WTC11 (cell line): ENCODE data around the gene TTC1. TPM values are rescaled to one million over a fixed set of nuclear protein-coding genes. Genes with fewer than 3 reads are reported as not detected.

Experiments used
- ATAC-seq: fragments of 200-7000 bp; cut with Tn5 transposase; 2 replicates; pipeline ENCODE4 v1.10.0; 2021; ENCODE audit warnings: mild to moderate bottlenecking, moderate library complexity
- CTCF ChIA-PET: fragments of 300-600 bp; sonication (Branson Sonifier 250); formaldehyde crosslinking; loops from one replicate; lab custom pipeline; 2021; ENCODE audit warnings: antibody characterized with exemption; lab: Charles Lee
- POLR2A ChIA-PET: fragments of 350-600 bp; sonication (Branson Sonifier 250); formaldehyde crosslinking; loops from one replicate; lab custom pipeline; 2021; ENCODE audit warnings: antibody characterized with exemption; lab: Charles Lee
- DNase-seq: peaks from one replicate; pipeline ENCODE4 v3.0.0; 2021; ENCODE audit warnings: low spot score
- H3K27ac Mint-ChIP-seq: 2 replicates; pipeline ENCODE4 v1.8.0; 2021; ENCODE audit warnings: mixed read lengths
- H3K27me3 Mint-ChIP-seq: 2 replicates; pipeline ENCODE4 v1.8.0; 2021; ENCODE audit warnings: low read depth, mild to moderate bottlenecking, moderate library complexity, mixed read lengths
- H3K36me3 Mint-ChIP-seq: 2 replicates; pipeline ENCODE4 v1.8.0; 2021; ENCODE audit warnings: mixed read lengths
- H3K4me1 Mint-ChIP-seq: 2 replicates; pipeline ENCODE4 v1.8.0; 2022; ENCODE audit warnings: mixed read lengths
- H3K4me3 Mint-ChIP-seq: 2 replicates; pipeline ENCODE4 v1.8.0; 2021; ENCODE audit warnings: mild to moderate bottlenecking, moderate library complexity, mixed read lengths
- H3K9me3 Mint-ChIP-seq: 2 replicates; pipeline ENCODE4 v1.8.0; 2021; ENCODE audit warnings: mixed read lengths
- ATF1 ChIP-seq: sonication (generic); formaldehyde crosslinking; IDR thresholded peaks from 2 replicates; pipeline ENCODE4 v1.8.1; 2023; ENCODE audit warnings: mild to moderate bottlenecking, moderate library complexity, missing genetic modification reagents
- ELF4 ChIP-seq: sonication (generic); formaldehyde crosslinking; IDR thresholded peaks from 2 replicates; pipeline ENCODE4 v1.8.1; 2022; ENCODE audit warnings: low read depth, mild to moderate bottlenecking, moderate library complexity, missing genetic modification reagents
- ESRRA ChIP-seq: sonication (generic); formaldehyde crosslinking; IDR thresholded peaks from 2 replicates; pipeline ENCODE4 v1.8.1; 2022; ENCODE audit warnings: mild to moderate bottlenecking, missing genetic modification reagents, borderline replicate concordance
- ETV6 ChIP-seq: sonication (generic); formaldehyde crosslinking; IDR thresholded peaks from 2 replicates; pipeline ENCODE4 v1.8.1; 2022; ENCODE audit warnings: mild to moderate bottlenecking, missing genetic modification reagents
- FOXK1 ChIP-seq: sonication (generic); formaldehyde crosslinking; IDR thresholded peaks from 2 replicates; pipeline ENCODE4 v1.8.0; 2022; ENCODE audit warnings: mild to moderate bottlenecking, moderate library complexity, missing genetic modification reagents
- KAT7 ChIP-seq: sonication (generic); formaldehyde crosslinking; IDR thresholded peaks from 2 replicates; pipeline ENCODE4 v1.8.1; 2023; ENCODE audit warnings: missing genetic modification reagents, mild to moderate bottlenecking, borderline replicate concordance
- MLX ChIP-seq: sonication (generic); formaldehyde crosslinking; IDR thresholded peaks from 2 replicates; pipeline ENCODE4 v1.8.1; 2023; ENCODE audit warnings: mild to moderate bottlenecking, missing genetic modification reagents, moderate library complexity
- NFE2L1 ChIP-seq: sonication (generic); formaldehyde crosslinking; IDR thresholded peaks from 2 replicates; pipeline ENCODE4 v1.8.1; 2023; ENCODE audit warnings: missing genetic modification reagents
- OVOL2 ChIP-seq: fragments of 250-450 bp; sonication (Bioruptor Pico); IDR thresholded peaks from 2 replicates; pipeline ENCODE4 v1.9.0; 2021; ENCODE audit warnings: mild to moderate bottlenecking, borderline replicate concordance
- PRDM15 ChIP-seq: sonication (generic); formaldehyde crosslinking; IDR thresholded peaks from 2 replicates; pipeline ENCODE4 v1.8.0; 2022; ENCODE audit warnings: missing genetic modification reagents
- TCF7 ChIP-seq: sonication (generic); formaldehyde crosslinking; IDR thresholded peaks from 2 replicates; pipeline ENCODE4 v1.8.0; 2022; ENCODE audit warnings: mild to moderate bottlenecking, low read depth, missing genetic modification reagents, moderate library complexity
- ZNF232 ChIP-seq: sonication (generic); formaldehyde crosslinking; IDR thresholded peaks from 2 replicates; pipeline ENCODE4 v1.8.0; 2022; ENCODE audit warnings: mild to moderate bottlenecking, missing genetic modification reagents
- ZNF263 ChIP-seq: sonication (generic); formaldehyde crosslinking; IDR thresholded peaks from 2 replicates; pipeline ENCODE4 v1.8.1; 2022; ENCODE audit warnings: low read depth, mild to moderate bottlenecking, moderate library complexity, missing genetic modification reagents
- ZNF512 ChIP-seq: sonication (generic); formaldehyde crosslinking; IDR thresholded peaks from 2 replicates; pipeline ENCODE4 v1.8.1; 2022; ENCODE audit warnings: missing genetic modification reagents, borderline replicate concordance
- total RNA-seq: library from RNA; stranded (reverse); gene quantifications from 3 replicates; pipeline ENCODE4 v1.2.3, GENCODE V29; 2021
- TF ChIP-seq, protein P1 (sequence below): sonication (generic); formaldehyde crosslinking; IDR thresholded peaks from 2 replicates; pipeline ENCODE4 v1.8.0; 2022; ENCODE audit warnings: mild to moderate bottlenecking, missing genetic modification reagents
- TF ChIP-seq, protein P2 (sequence below): sonication (generic); formaldehyde crosslinking; conservative IDR thresholded peaks from 2 replicates; pipeline ENCODE4 v1.8.1; 2023; ENCODE audit warnings: mild to moderate bottlenecking, low read depth, missing genetic modification reagents, moderate library complexity
- TF ChIP-seq, protein P3 (sequence below): sonication (generic); formaldehyde crosslinking; IDR thresholded peaks from 2 replicates; pipeline ENCODE4 v1.8.1; 2023; ENCODE audit warnings: mild to moderate bottlenecking, moderate library complexity, missing genetic modification reagents

TTC1 gene
- total RNA-seq, 1 experiment from 2014 or later = 47.4 TPM

GRCh38 chr5:160097991-160098390, 89.1 kb downstream of the TTC1 start:
- no peaks in the 10 kb centered on the region for H3K9me3 Mint-ChIP-seq
- TF ChIP-seq, protein P1, sequence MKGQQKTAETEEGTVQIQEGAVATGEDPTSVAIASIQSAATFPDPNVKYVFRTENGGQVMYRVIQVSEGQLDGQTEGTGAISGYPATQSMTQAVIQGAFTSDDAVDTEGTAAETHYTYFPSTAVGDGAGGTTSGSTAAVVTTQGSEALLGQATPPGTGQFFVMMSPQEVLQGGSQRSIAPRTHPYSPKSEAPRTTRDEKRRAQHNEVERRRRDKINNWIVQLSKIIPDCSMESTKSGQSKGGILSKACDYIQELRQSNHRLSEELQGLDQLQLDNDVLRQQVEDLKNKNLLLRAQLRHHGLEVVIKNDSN (CRISPR knock-in tag) = no peak
- no peak for TF ChIP-seq ZNF232 (CRISPR knock-in tag)
- TF ChIP-seq, all 79 proteins: peak for 0
- Mint-ChIP-seq H3K4me1 (peaks cover 7% of the 10 kb centered on the region), H3K27ac (peak overlapping the region; percentile 11; the same call in 1 of the 2 replicates), H3K36me3 (peaks cover 42% of the 10 kb centered on the region), H3K27me3 (no peaks in the 10 kb centered on the region), H3K4me3 (no peak overlapping the region)
- CTCF ChIA-PET = interaction anchor here (0.7 kb wide), 1 partner anchor 9 kb away, joined by 6 read pairs; no protein-coding TSS in a partner anchor
- POLR2A ChIA-PET = interaction anchor here (0.7 kb wide), 1 partner anchor 9 kb away, joined by 3 read pairs; no protein-coding TSS in a partner anchor
- DNase-seq (no peak), ATAC-seq (no peak)

GRCh38 chr5:160105686-160106360, 96.9 kb downstream of the TTC1 start:
- POLR2A ChIA-PET = interaction anchor here (0.6 to 0.7 kb wide), 2 partner anchors 82 to 160 kb away, joined by 5 read pairs; no protein-coding TSS in a partner anchor
- TF ChIP-seq ZNF263 (CRISPR knock-in tag) (no peak), ELF4 (CRISPR knock-in tag) (no peak)
- Mint-ChIP-seq H3K4me1 (peaks cover 16% of the 10 kb centered on the region), H3K27ac (peak overlapping the region; percentile 71), H3K9me3 (no peaks in the 10 kb centered on the region), H3K27me3 (no peaks in the 10 kb centered on the region), H3K36me3 (peaks cover 46% of the 10 kb centered on the region), H3K4me3 (no peak overlapping the region)
- CTCF ChIA-PET = interaction anchor here (2.8 kb wide), 1 partner anchor 84 kb away, joined by 7 read pairs; no protein-coding TSS in a partner anchor
- ATAC-seq (no peak), DNase-seq (no peak)

DNA sequence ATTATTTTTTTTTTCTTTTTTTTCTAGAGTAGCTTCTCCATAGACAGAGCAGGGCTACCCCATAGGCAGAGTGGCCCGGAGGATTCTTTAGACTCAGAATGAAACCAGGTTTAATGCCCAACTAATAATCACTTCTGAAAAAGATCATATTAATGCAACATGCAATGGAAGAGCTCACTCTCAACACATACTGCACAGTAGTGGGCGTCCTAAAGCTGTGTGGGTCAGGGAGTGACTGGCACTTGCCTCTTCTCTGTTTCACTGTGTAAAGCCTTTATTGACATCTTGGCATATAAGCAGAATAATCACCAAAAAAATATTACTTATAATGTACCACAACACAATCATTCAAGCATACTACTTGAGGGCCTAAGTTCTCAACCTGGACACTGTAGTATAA, 99.2 kb downstream of the TTC1 start:
- ChIA-PET CTCF (no interaction called here), POLR2A (interaction anchor here (0.9 to 1.0 kb wide), 2 partner anchors 11 to 23 kb away, joined by 3 read pairs; no protein-coding TSS in a partner anchor)
- Mint-ChIP-seq H3K9me3 (no peaks in the 10 kb centered on the region), H3K4me3 (no peak overlapping the region), H3K27ac (no peak overlapping the region), H3K36me3 (peaks cover 58% of the 10 kb centered on the region), H3K27me3 (no peaks in the 10 kb centered on the region), H3K4me1 (peaks cover 16% of the 10 kb centered on the region)
- ATAC-seq (no peak), DNase-seq (no peak)
- no peak for TF ChIP-seq TCF7
- TF ChIP-seq ESRRA (CRISPR knock-in tag) = no peak
- no peak for TF ChIP-seq OVOL2 (CRISPR knock-in tag)
- TF ChIP-seq, protein P2, sequence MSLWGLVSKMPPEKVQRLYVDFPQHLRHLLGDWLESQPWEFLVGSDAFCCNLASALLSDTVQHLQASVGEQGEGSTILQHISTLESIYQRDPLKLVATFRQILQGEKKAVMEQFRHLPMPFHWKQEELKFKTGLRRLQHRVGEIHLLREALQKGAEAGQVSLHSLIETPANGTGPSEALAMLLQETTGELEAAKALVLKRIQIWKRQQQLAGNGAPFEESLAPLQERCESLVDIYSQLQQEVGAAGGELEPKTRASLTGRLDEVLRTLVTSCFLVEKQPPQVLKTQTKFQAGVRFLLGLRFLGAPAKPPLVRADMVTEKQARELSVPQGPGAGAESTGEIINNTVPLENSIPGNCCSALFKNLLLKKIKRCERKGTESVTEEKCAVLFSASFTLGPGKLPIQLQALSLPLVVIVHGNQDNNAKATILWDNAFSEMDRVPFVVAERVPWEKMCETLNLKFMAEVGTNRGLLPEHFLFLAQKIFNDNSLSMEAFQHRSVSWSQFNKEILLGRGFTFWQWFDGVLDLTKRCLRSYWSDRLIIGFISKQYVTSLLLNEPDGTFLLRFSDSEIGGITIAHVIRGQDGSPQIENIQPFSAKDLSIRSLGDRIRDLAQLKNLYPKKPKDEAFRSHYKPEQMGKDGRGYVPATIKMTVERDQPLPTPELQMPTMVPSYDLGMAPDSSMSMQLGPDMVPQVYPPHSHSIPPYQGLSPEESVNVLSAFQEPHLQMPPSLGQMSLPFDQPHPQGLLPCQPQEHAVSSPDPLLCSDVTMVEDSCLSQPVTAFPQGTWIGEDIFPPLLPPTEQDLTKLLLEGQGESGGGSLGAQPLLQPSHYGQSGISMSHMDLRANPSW (CRISPR knock-in tag) = no peak
- TF ChIP-seq, protein P3, sequence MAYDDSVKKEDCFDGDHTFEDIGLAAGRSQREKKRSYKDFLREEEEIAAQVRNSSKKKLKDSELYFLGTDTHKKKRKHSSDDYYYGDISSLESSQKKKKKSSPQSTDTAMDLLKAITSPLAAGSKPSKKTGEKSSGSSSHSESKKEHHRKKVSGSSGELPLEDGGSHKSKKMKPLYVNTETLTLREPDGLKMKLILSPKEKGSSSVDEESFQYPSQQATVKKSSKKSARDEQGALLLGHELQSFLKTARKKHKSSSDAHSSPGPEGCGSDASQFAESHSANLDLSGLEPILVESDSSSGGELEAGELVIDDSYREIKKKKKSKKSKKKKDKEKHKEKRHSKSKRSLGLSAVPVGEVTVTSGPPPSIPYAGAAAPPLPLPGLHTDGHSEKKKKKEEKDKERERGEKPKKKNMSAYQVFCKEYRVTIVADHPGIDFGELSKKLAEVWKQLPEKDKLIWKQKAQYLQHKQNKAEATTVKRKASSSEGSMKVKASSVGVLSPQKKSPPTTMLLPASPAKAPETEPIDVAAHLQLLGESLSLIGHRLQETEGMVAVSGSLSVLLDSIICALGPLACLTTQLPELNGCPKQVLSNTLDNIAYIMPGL = no peak
- TF ChIP-seq KAT7 (CRISPR knock-in tag) = no peak
- no peak for TF ChIP-seq NFE2L1 (CRISPR knock-in tag)
- TF ChIP-seq ZNF512 = no peak
- TF ChIP-seq, protein P1 (CRISPR knock-in tag) = no peak
- no peak for TF ChIP-seq ZNF232 (CRISPR knock-in tag)
- TF ChIP-seq ZNF263 (CRISPR knock-in tag) = no peak
- TF ChIP-seq FOXK1 = no peak
- no peak for TF ChIP-seq ETV6 (CRISPR knock-in tag)
- no peak for TF ChIP-seq ATF1 (CRISPR knock-in tag)
- no peak for TF ChIP-seq PRDM15 (CRISPR knock-in tag)
- no peak for TF ChIP-seq MLX (CRISPR knock-in tag)
